Measurements from ENCODE around the gene TEX19. TPM values are rescaled to one million over a fixed set of nuclear protein-coding genes. Genes with fewer than 3 reads are reported as not detected.
"Not testable (repeated sequence)": the region's sequence is repeated elsewhere in the genome, so short reads cannot be mapped to it uniquely, and the experiment has no call there.

Gene TEX19
- total and polyA plus RNA-seq, 2 experiments from 2014 or later = 0.10 to 0.66 TPM

- TF ChIP-seq ZNF462 (CRISPR knock-in tag; IDR thresholded peaks at IDR 0.05) (no peak), ZNF331 (CRISPR knock-in tag; IDR thresholded peaks at IDR 0.05; ENCODE audit: low read depth) (no peak), NANOG (IDR thresholded peaks at IDR 0.05; ENCODE audit: borderline replicate concordance) (no peak), REST (IDR thresholded peaks at IDR 0.05; ENCODE audit: unreplicated experiment) (no peak), CREB1 (CRISPR knock-in tag; IDR thresholded peaks at IDR 0.05; ENCODE audit: low read depth) (no peak)
These were observed 17.1 kb downstream of the TEX19 start (continued) for GRCh38 chr17:82376042-82376730.

GRCh38 chr17:82377294-82377693 lies 18.2 kb downstream of the TEX19 start:
- H3K4me1 ChIP-seq (ENCODE audit: insufficient read depth); H3K4me3 Mint-ChIP-seq; H3K9me3 Mint-ChIP-seq; H3F3A ChIP-seq (replicated peaks; ENCODE audit: low read depth); H3K4me2 ChIP-seq; ATAC-seq; DNase-seq (ENCODE audit: low spot score); H3K4me3 ChIP-seq; H3K4me1 Mint-ChIP-seq; H3K36me3 Mint-ChIP-seq (ENCODE audit: low read depth); H3K36me3 ChIP-seq (ENCODE audit: insufficient read depth); H2AFZ ChIP-seq; H3K27ac ChIP-seq (ENCODE audit: low read depth); H3K79me2 ChIP-seq (replicated peaks; ENCODE audit: insufficient read depth); H4K20me1 ChIP-seq (replicated peaks; ENCODE audit: insufficient read depth); H3K9me2 ChIP-seq (ENCODE audit: insufficient read depth); H3K27ac Mint-ChIP-seq: not testable (repeated sequence)
- peaks cover 30% of the 10 kb centered on the region for H3K27me3 ChIP-seq (ENCODE audit: insufficient read depth)
- H3K27me3 Mint-ChIP-seq (ENCODE audit: insufficient read depth, low read depth, poor library complexity) = peaks cover 43% of the 10 kb centered on the region

Data from GM23338 (cell line).